GM10266 (cell line): Measurements from ENCODE around the gene RGS7BP.

Source experiments
- DNase-seq: peaks from one replicate; pipeline ENCODE4 v3.0.0; 2012; ENCODE audit errors: extremely low spot score
- CTCF ChIP-seq: IDR thresholded peaks from 2 replicates; pipeline ENCODE4 v1.5.1; 2012; ENCODE audit warnings: mild to moderate bottlenecking, low read depth; ENCODE audit not compliant: control insufficient read depth, insufficient read depth; ENCODE audit errors: missing control alignments

RGS7BP gene

GRCh38 chr5:64646169-64646568 is 140.4 kb downstream of the RGS7BP start:
- no peak for DNase-seq
- TF ChIP-seq CTCF: no peak

GRCh38 chr5:64649512-64649911 is 143.7 kb downstream of the RGS7BP start:
- no peak for DNase-seq
- no peak for TF ChIP-seq CTCF

GRCh38 chr5:64653766-64654560 is 148.1 kb downstream of the RGS7BP start:
- TF ChIP-seq CTCF: no peak

GRCh38 chr5:64654561-64654938 is 148.7 kb downstream of the RGS7BP start:
- DNase-seq: no peak
- TF ChIP-seq CTCF: no peak

More at GRCh38 chr5:64653766-64654560, 148.1 kb downstream of the RGS7BP start:
- DNase-seq: no peak

GRCh38 chr5:64655596-64655995 is 149.8 kb downstream of the RGS7BP start:
- DNase-seq: no peak
- TF ChIP-seq CTCF: no peak

- TF ChIP-seq CTCF: no peak
- no peak for DNase-seq
These were observed 153.5 kb downstream of the RGS7BP start for GRCh38 chr5:64659289-64659688.
